Vagina (tissue), 2 donors: ENCODE results near the gene FAM222A. TPM values are rescaled to one million over a fixed set of nuclear protein-coding genes. Genes with fewer than 3 reads are reported as not detected.

Source experiments
- DNase-seq, 2 donors: peaks; one replicate each; pipeline ENCODE4 v3.0.0-alpha.2; 2017; ENCODE audit errors: extremely low spot score in 2 of 2
- H3K27ac ChIP-seq: fragments of 200-600 bp; sonication (generic); one replicate; pipeline ENCODE4 v1.5.1; 2019
- H3K27me3 ChIP-seq: fragments of 200-600 bp; sonication (generic); one replicate; pipeline ENCODE4 v1.5.1; 2019
- H3K36me3 ChIP-seq, 2 donors: fragments of 200-600 bp; sonication (generic); one replicate each; pipeline ENCODE4 v1.5.1; 2017 to 2019
- H3K4me1 ChIP-seq: fragments of 200-600 bp; sonication (generic); one replicate; pipeline ENCODE4 v1.5.1; 2019
- H3K4me3 ChIP-seq, 2 donors: fragments of 200-600 bp; sonication (generic); 1 replicate in 1 of 2; 2 replicates in 1 of 2; pipeline ENCODE4 v1.5.1; 2016 to 2019
- H3K9me3 ChIP-seq: fragments of 200-600 bp; sonication (generic); one replicate; pipeline ENCODE4 v1.5.1; 2019
- CTCF ChIP-seq, 3 experiments: fragments of 450-650 bp in 2 of 3; fragments of 200-600 bp in 1 of 3; sonication (generic) in 1 of 3; IDR thresholded peaks; one replicate each; pipeline ENCODE4 v1.5.1; 2017 to 2019; ENCODE audit warnings: antibody characterized with exemption in 3 of 3, mild to moderate bottlenecking in 2 of 3, moderate library complexity in 2 of 3
- POLR2A ChIP-seq, 2 donors: fragments of 450-650 bp; IDR thresholded peaks; one replicate each; pipeline ENCODE4 v1.6.1; 2017; ENCODE audit warnings: antibody characterized with exemption in 2 of 2, mild to moderate bottlenecking in 2 of 2, moderate library complexity in 2 of 2
- POLR2AphosphoS5 ChIP-seq, 2 donors: sonication (generic); formaldehyde crosslinking; IDR thresholded peaks; one replicate each; pipeline ENCODE4 v1.9.0; 2017; ENCODE audit warnings: antibody characterized with exemption in 2 of 2, mild to moderate bottlenecking in 2 of 2, low read depth in 1 of 2; ENCODE audit not compliant: insufficient read depth in 1 of 2
- intact Hi-C: fragments of 100-400 bp; cut with DNase I; formaldehyde crosslinking; loops from one replicate; pipeline ENCODE4 v1.15.1; 2023
- total RNA-seq: library from RNA; depleted of rRNA; stranded (reverse); fragments of >200 nt; gene quantifications from one replicate; pipeline ENCODE4 v1.2.3, GENCODE V29; 2016

Gene FAM222A
- total RNA-seq, 1 donor from 2014 or later = 1.5 TPM

- Histone ChIP-seq H3K4me1 (no peaks in the 10 kb centered on the region), H3K27ac (no peak overlapping the region), H3K4me3 (no peak overlapping the region), H3K9me3 (no peaks in the 10 kb centered on the region), H3K36me3 (no peaks in the 10 kb centered on the region), H3K27me3 (no peaks in the 10 kb centered on the region)
- intact Hi-C loops = loop anchor here (10.0 kb wide), 1 partner anchor 247 kb away; no protein-coding TSS in a partner anchor
- TF ChIP-seq POLR2A (IDR thresholded peaks at IDR 0.05) (no peak), CTCF (IDR thresholded peaks at IDR 0.05) (no peak), POLR2AphosphoS5 (IDR thresholded peaks at IDR 0.05; ENCODE audit: insufficient read depth in 1 of 2, low read depth in 1 of 2) (no peak)
- DNase-seq = no peak
Observed at GRCh38 chr12:109771746-109772621, 58.4 kb downstream of the FAM222A start.

GRCh38 chr12:109772622-109773321 lies 59.1 kb downstream of the FAM222A start:
- Histone ChIP-seq H3K4me3 (no peak overlapping the region), H3K4me1 (no peaks in the 10 kb centered on the region), H3K27me3 (no peaks in the 10 kb centered on the region), H3K36me3 (no peaks in the 10 kb centered on the region), H3K27ac (no peak overlapping the region), H3K9me3 (no peaks in the 10 kb centered on the region)
- no peak for DNase-seq
- no peak for TF ChIP-seq POLR2AphosphoS5 (IDR thresholded peaks at IDR 0.05; ENCODE audit: insufficient read depth in 1 of 2, low read depth in 1 of 2)
- no peak for TF ChIP-seq POLR2A (IDR thresholded peaks at IDR 0.05)
- no peak for TF ChIP-seq CTCF (IDR thresholded peaks at IDR 0.05)
- intact Hi-C loops = loop anchor here (10.0 kb wide), 1 partner anchor 248 kb away; no protein-coding TSS in a partner anchor

DNA sequence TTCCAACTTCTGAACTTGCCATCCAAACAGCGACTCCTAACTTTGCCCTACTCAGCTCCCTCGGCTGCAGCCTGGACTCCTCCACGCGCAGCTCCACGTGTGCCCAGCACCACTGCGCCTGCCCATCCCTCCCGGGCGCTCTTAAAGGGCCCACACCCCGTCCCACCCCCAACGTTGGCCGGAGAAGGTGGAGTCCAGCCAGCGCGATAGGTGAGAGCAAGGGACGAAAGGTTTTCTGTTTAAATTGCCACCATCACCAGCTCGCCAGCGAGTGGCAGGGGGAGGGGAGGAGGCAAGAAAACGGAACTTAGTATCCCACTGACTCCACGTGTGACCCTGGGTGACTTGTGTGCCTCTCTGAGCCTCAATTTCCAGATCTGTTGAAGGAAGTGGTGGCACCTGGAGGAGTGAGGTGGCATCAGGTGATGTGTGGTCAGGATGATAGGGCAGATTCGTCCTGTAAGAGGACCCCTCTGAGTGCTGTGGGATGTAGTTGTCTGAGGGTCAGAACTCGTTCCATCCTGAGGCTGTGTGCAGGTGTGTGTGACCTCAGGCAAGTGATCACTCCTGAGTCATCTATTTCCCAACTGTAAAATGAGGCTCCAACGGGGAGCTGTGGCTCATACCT lies 59.9 kb downstream of the FAM222A start:
- Histone ChIP-seq H3K9me3 (no peaks in the 10 kb centered on the region), H3K36me3 (no peaks in the 10 kb centered on the region), H3K27me3 (no peaks in the 10 kb centered on the region), H3K27ac (no peak overlapping the region), H3K4me1 (no peaks in the 10 kb centered on the region), H3K4me3 (no peak overlapping the region)
- DNase-seq = no peak
- TF ChIP-seq CTCF (IDR thresholded peaks at IDR 0.05) = no peak
- no peak for TF ChIP-seq POLR2AphosphoS5 (IDR thresholded peaks at IDR 0.05; ENCODE audit: insufficient read depth in 1 of 2, low read depth in 1 of 2)
- TF ChIP-seq POLR2A (IDR thresholded peaks at IDR 0.05) = no peak
- intact Hi-C loops = loop anchor here (10.0 kb wide), 1 partner anchor 249 kb away; no protein-coding TSS in a partner anchor

GRCh38 chr12:109775172-109775881 lies 61.7 kb downstream of the FAM222A start:
- intact Hi-C loops = loop anchor here (5.0 to 10.0 kb wide), 2 partner anchors 178 to 251 kb away; no protein-coding TSS in a partner anchor
- no peaks in the 10 kb centered on the region for H3K36me3 ChIP-seq
- no peaks in the 10 kb centered on the region for H3K4me1 ChIP-seq
- peak; percentile 52 to 84 (median 75) for TF ChIP-seq CTCF (IDR thresholded peaks at IDR 0.05)
- no peak for TF ChIP-seq POLR2AphosphoS5 (IDR thresholded peaks at IDR 0.05; ENCODE audit: insufficient read depth in 1 of 2, low read depth in 1 of 2)
- no peak overlapping the region for H3K4me3 ChIP-seq
- H3K27ac ChIP-seq = no peak overlapping the region
- no peaks in the 10 kb centered on the region for H3K9me3 ChIP-seq
- H3K27me3 ChIP-seq = no peaks in the 10 kb centered on the region
- no peak for DNase-seq
